ENCODE data around the gene PDE4DIP.
"Not testable (repeated sequence)": the region's sequence is repeated elsewhere in the genome, so short reads cannot be mapped to it uniquely, and the experiment has no call there.

PDE4DIP gene

DNA sequence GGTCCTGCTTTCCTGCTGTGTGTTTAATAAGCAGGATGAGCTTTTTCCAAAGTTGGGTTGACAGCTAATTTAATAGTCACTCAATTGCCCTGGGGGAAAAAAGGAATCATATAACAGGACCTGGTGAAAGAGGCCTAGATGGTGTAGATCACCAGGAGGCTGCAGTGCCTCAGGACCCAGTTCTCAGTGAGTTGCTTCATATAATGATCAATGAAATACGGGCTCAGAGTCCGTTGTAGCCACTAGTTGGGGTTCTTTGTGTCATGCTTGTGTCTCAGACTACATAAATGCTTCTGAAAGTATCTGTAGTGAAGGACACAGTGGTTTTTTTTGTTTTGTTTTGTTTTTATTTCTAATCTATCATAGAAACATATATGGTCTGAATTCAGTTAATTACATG, 164.5 kb downstream of the PDE4DIP start:
- DNase-seq (ENCODE audit: low read depth); H3K4me3 ChIP-seq (ENCODE audit: control insufficient read depth, low read depth, low read length): not testable (repeated sequence)

DNA sequence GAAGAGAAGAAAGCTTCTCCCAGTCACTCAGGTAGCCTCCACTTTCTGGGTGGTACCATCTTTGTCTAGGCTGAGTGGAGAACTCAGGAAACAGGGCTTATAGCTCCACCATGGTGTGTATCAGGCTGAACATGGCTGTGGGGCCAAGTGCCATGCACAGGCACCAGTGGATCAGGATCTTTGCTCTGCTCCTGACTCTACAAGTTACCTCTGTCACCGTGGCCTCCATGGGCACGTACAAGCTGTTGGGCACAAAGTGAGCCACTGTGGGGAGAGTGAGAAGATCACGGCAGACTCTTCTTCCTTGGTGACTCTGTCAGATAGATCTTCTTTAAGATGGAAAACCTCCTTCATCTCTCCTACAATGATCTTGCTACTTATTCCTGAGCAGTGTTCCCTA, 165.5 kb downstream of the PDE4DIP start:
- H3K4me3 ChIP-seq (ENCODE audit: control insufficient read depth, low read depth, low read length); DNase-seq (ENCODE audit: low read depth): not testable (repeated sequence)

DNA sequence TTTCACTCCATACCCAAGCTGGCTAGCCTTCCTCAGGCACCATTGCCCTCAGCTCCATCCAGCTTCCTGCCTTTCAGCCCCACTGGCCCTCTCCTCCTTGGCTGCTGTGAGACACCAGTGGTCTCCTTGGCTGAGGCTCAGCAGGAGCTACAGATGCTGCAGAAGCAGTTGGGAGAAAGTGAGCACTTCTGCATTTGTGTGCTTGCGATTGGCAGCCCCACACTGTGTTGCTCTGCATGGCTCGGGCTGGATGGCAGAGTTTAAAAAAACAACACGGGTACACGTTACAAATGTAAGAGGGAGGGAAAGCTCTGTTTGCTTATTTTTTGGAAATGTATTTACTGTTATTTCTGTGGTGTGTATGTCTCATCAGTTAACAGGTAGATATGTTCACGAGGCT, 168.4 kb downstream of the PDE4DIP start:
- not testable (repeated sequence) for DNase-seq (ENCODE audit: low read depth)

GRCh38 chr1:149013513-149013912, 169.3 kb downstream of the PDE4DIP start:
- H3K4me3 ChIP-seq (ENCODE audit: control insufficient read depth, low read depth, low read length); DNase-seq (ENCODE audit: low read depth): not testable (repeated sequence)

More for the DNA sequence above, 168.4 kb downstream of the PDE4DIP start:
- H3K4me3 ChIP-seq (ENCODE audit: control insufficient read depth, low read depth, low read length): not testable (repeated sequence)

GRCh38 chr1:149015522-149015921, 171.3 kb downstream of the PDE4DIP start:
- H3K4me3 ChIP-seq (ENCODE audit: control insufficient read depth, low read depth, low read length); DNase-seq (ENCODE audit: low read depth): not testable (repeated sequence)

GRCh38 chr1:149016626-149017025, 172.4 kb downstream of the PDE4DIP start:
- H3K4me3 ChIP-seq (ENCODE audit: control insufficient read depth, low read depth, low read length); DNase-seq (ENCODE audit: low read depth): not testable (repeated sequence)

GRCh38 chr1:149018577-149018976, 174.3 kb downstream of the PDE4DIP start:
- DNase-seq (ENCODE audit: low read depth); H3K4me3 ChIP-seq (ENCODE audit: control insufficient read depth, low read depth, low read length): not testable (repeated sequence)

DNA sequence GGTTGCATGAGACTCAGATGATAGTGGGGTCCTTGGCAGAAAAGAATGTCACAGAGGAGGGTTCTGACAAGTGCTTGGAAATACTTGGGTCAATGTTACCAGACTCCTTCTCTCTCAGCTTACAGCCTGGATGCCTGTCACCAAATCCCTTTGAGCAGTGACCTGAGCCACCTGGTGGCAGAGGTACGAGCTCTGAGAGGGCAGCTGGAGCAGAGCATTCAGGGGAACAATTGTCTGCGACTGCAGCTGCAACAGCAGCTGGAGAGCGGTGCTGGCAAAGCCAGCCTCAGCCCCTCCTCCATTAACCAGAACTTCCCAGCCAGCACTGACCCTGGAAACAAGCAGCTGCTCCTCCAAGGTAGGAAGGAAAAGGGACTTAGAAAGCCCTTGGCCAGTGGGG, 180.1 kb downstream of the PDE4DIP start:
- H3K4me3 ChIP-seq (ENCODE audit: control insufficient read depth, low read depth, low read length); DNase-seq (ENCODE audit: low read depth): not testable (repeated sequence)

GRCh38 chr1:149033916-149034315, 189.7 kb downstream of the PDE4DIP start:
- DNase-seq (ENCODE audit: low read depth); H3K4me3 ChIP-seq (ENCODE audit: control insufficient read depth, low read depth, low read length): not testable (repeated sequence)

GRCh38 chr1:149043056-149043455, 198.8 kb downstream of the PDE4DIP start:
- DNase-seq (ENCODE audit: low read depth); H3K4me3 ChIP-seq (ENCODE audit: control insufficient read depth, low read depth, low read length): not testable (repeated sequence)

DNA sequence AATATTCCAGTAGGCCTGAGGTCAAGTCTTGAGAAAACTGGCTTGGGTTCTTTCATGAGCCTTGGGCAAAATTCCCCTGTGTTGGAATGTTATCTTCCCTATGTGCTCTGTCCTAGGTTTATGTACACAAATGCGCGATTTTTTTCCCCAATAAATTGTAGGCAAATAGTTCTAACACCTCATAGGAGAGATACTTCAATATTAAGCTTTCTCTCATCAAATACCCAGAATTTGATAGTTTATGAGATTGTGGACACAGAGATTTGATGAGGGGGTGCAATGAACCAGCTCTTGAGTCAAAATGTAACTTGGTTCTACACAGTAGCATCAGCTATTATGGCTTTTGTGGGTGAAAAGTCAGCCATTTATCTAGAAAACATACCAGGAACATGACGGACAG, 220.4 kb downstream of the PDE4DIP start:
- not testable (repeated sequence) for H3K4me3 ChIP-seq (ENCODE audit: control insufficient read depth, low read depth, low read length); DNase-seq (ENCODE audit: low read depth)

- DNase-seq (ENCODE audit: low read depth); H3K4me3 ChIP-seq (ENCODE audit: control insufficient read depth, low read depth, low read length): not testable (repeated sequence)
Measured at GRCh38 chr1:149075505-149076127, 231.4 kb downstream of the PDE4DIP start.
